Measurements from ENCODE around the gene ACVR1B.

GRCh38 chr12:51911307-51911706, 40.2 kb upstream of the ACVR1B start:
- no peak for TF ChIP-seq EZH2 (IDR thresholded peaks at IDR 0.05; ENCODE audit: borderline replicate concordance, low read depth, low read length, severe bottlenecking)
- TF ChIP-seq, protein P1, sequence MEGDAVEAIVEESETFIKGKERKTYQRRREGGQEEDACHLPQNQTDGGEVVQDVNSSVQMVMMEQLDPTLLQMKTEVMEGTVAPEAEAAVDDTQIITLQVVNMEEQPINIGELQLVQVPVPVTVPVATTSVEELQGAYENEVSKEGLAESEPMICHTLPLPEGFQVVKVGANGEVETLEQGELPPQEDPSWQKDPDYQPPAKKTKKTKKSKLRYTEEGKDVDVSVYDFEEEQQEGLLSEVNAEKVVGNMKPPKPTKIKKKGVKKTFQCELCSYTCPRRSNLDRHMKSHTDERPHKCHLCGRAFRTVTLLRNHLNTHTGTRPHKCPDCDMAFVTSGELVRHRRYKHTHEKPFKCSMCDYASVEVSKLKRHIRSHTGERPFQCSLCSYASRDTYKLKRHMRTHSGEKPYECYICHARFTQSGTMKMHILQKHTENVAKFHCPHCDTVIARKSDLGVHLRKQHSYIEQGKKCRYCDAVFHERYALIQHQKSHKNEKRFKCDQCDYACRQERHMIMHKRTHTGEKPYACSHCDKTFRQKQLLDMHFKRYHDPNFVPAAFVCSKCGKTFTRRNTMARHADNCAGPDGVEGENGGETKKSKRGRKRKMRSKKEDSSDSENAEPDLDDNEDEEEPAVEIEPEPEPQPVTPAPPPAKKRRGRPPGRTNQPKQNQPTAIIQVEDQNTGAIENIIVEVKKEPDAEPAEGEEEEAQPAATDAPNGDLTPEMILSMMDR (IDR thresholded peaks at IDR 0.05; ENCODE audit: borderline replicate concordance, extremely low read depth, low read length, poor library complexity, severe bottlenecking) = no peak

All from DND-41 (cell line).